HepG2 (cell line): Measurements from ENCODE around the gene CCSER2. TPM values are rescaled to one million over a fixed set of nuclear protein-coding genes. Genes with fewer than 3 reads are reported as not detected.

Experiments used
- ATAC-seq: fragments of 200-7000 bp; cut with Tn5 transposase; 3 replicates; pipeline ENCODE4 v1.9.1; 2020; ENCODE audit warnings: mild to moderate bottlenecking, moderate library complexity
- BruUV-seq: library from RNA; stranded (reverse); fragments of 400-500 nt; replicated peaks from 2 replicates; lab custom pipeline; 2021; lab: Mats Ljungman, UMichigan
- CTCF ChIA-PET: fragments of 300-600 bp; formaldehyde crosslinking; extraction: SDS; loops from one replicate; lab custom pipeline; 2021; ENCODE audit warnings: low total read pairs, inconsistent platforms, low intra/inter-chr PET ratio; lab: Yijun Ruan, JAX
- POLR2A ChIA-PET: fragments of 350-600 bp; sonication (Branson Sonifier 250); formaldehyde crosslinking; loops from one replicate; lab custom pipeline; 2020; ENCODE audit warnings: antibody characterized with exemption, inconsistent platforms; lab: Yijun Ruan, JAX
- DNase-seq: peaks from one replicate; pipeline ENCODE4 v3.0.0-alpha.2; 2015; ENCODE audit warnings: low spot score
- FAIRE-seq: peaks from 3 replicates; lab custom pipeline; 2011; peaks lifted over from hg19 to GRCh38; lab: Jason Lieb, UNC
- H2AFZ ChIP-seq: one replicate; pipeline ENCODE4 v1.6.1; 2011; ENCODE audit warnings: low read length, inconsistent platforms
- H3K27ac ChIP-seq: fragments of 300-600 bp; 3 replicates; pipeline ENCODE4 v1.8.0; 2011; ENCODE audit warnings: mixed run types, mild to moderate bottlenecking, mixed read lengths, low read length, inconsistent platforms; ENCODE audit not compliant: insufficient read depth; ENCODE audit errors: extremely low read length
- H3K27me3 ChIP-seq, 2 experiments: fragments of 200-600 bp in 1 of 2; 2 replicates in 1 of 2; 3 replicates in 1 of 2; pipeline versions ENCODE4 v1.6.0 to v1.8.0; 2011; ENCODE audit warnings: low read length in 2 of 2, mild to moderate bottlenecking in 2 of 2, moderate library complexity in 2 of 2, inconsistent platforms in 1 of 2; ENCODE audit not compliant: insufficient read depth in 2 of 2, control insufficient read depth in 1 of 2
- H3K36me3 ChIP-seq, 2 experiments: fragments of 200-600 bp in 1 of 2; replicated peaks in 1 of 2; 2 replicates in 1 of 2; 3 replicates in 1 of 2; pipeline versions ENCODE4 v1.5.1 to v1.8.0; 2011; ENCODE audit warnings: low read length in 2 of 2, inconsistent platforms in 1 of 2; ENCODE audit not compliant: insufficient read depth in 2 of 2, control insufficient read depth in 1 of 2
- H3K4me1 ChIP-seq: 2 replicates; pipeline ENCODE4 v1.5.1; 2012; ENCODE audit warnings: low read length, inconsistent platforms; ENCODE audit not compliant: insufficient read depth
- H3K4me2 ChIP-seq: 2 replicates; pipeline ENCODE4 v1.6.0; 2011; ENCODE audit warnings: low read depth, low read length, inconsistent platforms
- H3K4me3 ChIP-seq, 3 experiments: fragments of 200-600 bp in 1 of 3; sonication (generic), shearing (Covaris generic) in 1 of 3; replicated peaks in 1 of 3; 2 replicates each; pipeline ENCODE4 v1.5.1; 2011 to 2016; ENCODE audit warnings: low read length in 3 of 3, inconsistent platforms in 2 of 3, low read depth in 2 of 3, mild to moderate bottlenecking in 2 of 3, control low read depth in 1 of 3, mixed read lengths in 1 of 3; ENCODE audit not compliant: insufficient read depth in 1 of 3
- H3K79me2 ChIP-seq: one replicate; pipeline ENCODE4 v1.6.1; 2011; ENCODE audit warnings: low read length, inconsistent platforms; ENCODE audit not compliant: insufficient read depth
- H3K9ac ChIP-seq: 2 replicates; pipeline ENCODE4 v1.6.0; 2011; ENCODE audit warnings: mild to moderate bottlenecking, low read depth, low read length, inconsistent platforms; ENCODE audit not compliant: insufficient read depth
- H3K9me3 ChIP-seq: 2 replicates; pipeline ENCODE4 v1.5.1; 2012; ENCODE audit warnings: mild to moderate bottlenecking, low read length
- H4K20me1 ChIP-seq: 2 replicates; pipeline ENCODE4 v1.6.0; 2011; ENCODE audit warnings: inconsistent platforms, mild to moderate bottlenecking, low read length, moderate library complexity; ENCODE audit not compliant: insufficient read depth
- CEBPB ChIP-seq: IDR thresholded peaks from 2 replicates; pipeline ENCODE4 v1.6.1; 2011; ENCODE audit warnings: low read depth, low read length, improper control_type of control experiment, borderline replicate concordance
- CEBPG ChIP-seq: IDR thresholded peaks from 2 replicates; pipeline ENCODE4 v1.6.1; 2016
- CREB1 ChIP-seq, 2 experiments: fragments of 450-650 bp in 1 of 2; IDR thresholded peaks; 2 replicates each; pipeline ENCODE4 v1.6.1; 2016 to 2017; ENCODE audit warnings: control low read depth in 1 of 2, mild to moderate bottlenecking in 1 of 2, missing compliant biosample characterization in 1 of 2, missing genetic modification characterization in 1 of 2
- CTCF ChIP-seq: sonication (generic); formaldehyde crosslinking; IDR thresholded peaks from 2 replicates; pipeline ENCODE4 v1.5.0; 2020; ENCODE audit warnings: mild to moderate bottlenecking, missing genetic modification reagents, moderate library complexity
- FIP1L1 ChIP-seq: fragments of 200-400 bp; formaldehyde crosslinking; IDR thresholded peaks from 2 replicates; pipeline ENCODE4 v1.6.1; 2018; ENCODE audit warnings: low read depth, mild to moderate bottlenecking, low read length, moderate library complexity, borderline replicate concordance; ENCODE audit not compliant: insufficient read depth
- KDM5A ChIP-seq: fragments of 200-600 bp; sonication (generic); IDR thresholded peaks from 2 replicates; pipeline ENCODE4 v1.7.0; 2018; ENCODE audit warnings: antibody characterized with exemption, mild to moderate bottlenecking, low read length, borderline replicate concordance
- MAFK ChIP-seq, 2 experiments: IDR thresholded peaks in 1 of 2; conservative IDR thresholded peaks in 1 of 2; 2 replicates each; pipeline ENCODE4 v1.6.1; 2011; ENCODE audit warnings: improper control_type of control experiment in 2 of 2, low read length in 2 of 2
- NCOA2 ChIP-seq: sonication (generic); formaldehyde crosslinking; IDR thresholded peaks from 2 replicates; pipeline ENCODE4 v1.8.0; 2022; ENCODE audit warnings: inconsistent platforms
- NR1H2 ChIP-seq: sonication (generic); formaldehyde crosslinking; IDR thresholded peaks from 2 replicates; pipeline ENCODE4 v1.8.1; 2022; ENCODE audit warnings: low read depth, missing genetic modification reagents, borderline replicate concordance
- NR2F2 ChIP-seq: IDR thresholded peaks from 2 replicates; pipeline ENCODE4 v1.6.1; 2012; ENCODE audit warnings: low read depth, inconsistent platforms, borderline replicate concordance
- PRMT3 ChIP-seq: sonication (generic); formaldehyde crosslinking; IDR thresholded peaks from 2 replicates; pipeline ENCODE4 v1.8.1; 2022; ENCODE audit warnings: low read depth, mild to moderate bottlenecking, moderate library complexity, missing genetic modification reagents, borderline replicate concordance
- RAD21 ChIP-seq: fragments of 450-650 bp; formaldehyde crosslinking; IDR thresholded peaks from 2 replicates; pipeline ENCODE4 v1.5.0; 2020; ENCODE audit warnings: mild to moderate bottlenecking
- REL ChIP-seq: sonication (generic); formaldehyde crosslinking; conservative IDR thresholded peaks from 2 replicates; pipeline ENCODE4 v1.8.0; 2022; ENCODE audit warnings: mild to moderate bottlenecking, missing genetic modification reagents, moderate library complexity
- RNF2 ChIP-seq: fragments of 450-650 bp; conservative IDR thresholded peaks from 2 replicates; pipeline ENCODE4 v1.6.1; 2016; ENCODE audit warnings: low read depth
- SIN3B ChIP-seq: fragments of 150-350 bp; IDR thresholded peaks from 2 replicates; pipeline ENCODE4 v1.6.1; 2014; ENCODE audit warnings: low read length
- SMC3 ChIP-seq: IDR thresholded peaks from 2 replicates; pipeline ENCODE4 v1.6.1; 2011; ENCODE audit warnings: low read length, improper control_type of control experiment
- STAG1 ChIP-seq: sonication (generic); formaldehyde crosslinking; IDR thresholded peaks from 2 replicates; pipeline ENCODE4 v1.4.0; 2020; ENCODE audit warnings: missing genetic modification reagents
- TEAD3 ChIP-seq: optimal IDR thresholded peaks from 2 replicates; pipeline ENCODE3; 2016; ENCODE audit warnings: borderline replicate concordance
- ZMYM2 ChIP-seq: sonication (generic); formaldehyde crosslinking; IDR thresholded peaks from 2 replicates; pipeline ENCODE4 v1.8.0; 2022; ENCODE audit warnings: mild to moderate bottlenecking, missing genetic modification reagents
- ZNF430 ChIP-seq: sonication (generic); formaldehyde crosslinking; IDR thresholded peaks from 2 replicates; pipeline ENCODE4 v1.9.0; 2021; ENCODE audit warnings: mild to moderate bottlenecking, missing genetic modification reagents
- ZNF501 ChIP-seq: sonication (generic); formaldehyde crosslinking; IDR thresholded peaks from 2 replicates; pipeline ENCODE4 v1.5.1; 2020; ENCODE audit warnings: mild to moderate bottlenecking, moderate library complexity, missing genetic modification reagents
- ZSCAN31 ChIP-seq: sonication (generic); formaldehyde crosslinking; IDR thresholded peaks from 2 replicates; pipeline ENCODE4 v1.5.0; 2020; ENCODE audit warnings: low read depth, mild to moderate bottlenecking, missing genetic modification reagents
- WGBS: methylation state at CpG from one replicate; pipeline ENCODE4 v1.1.6; 2017; ENCODE audit warnings: low lambda C conversion rate; 5-methylcytosine and 5-hydroxymethylcytosine counted together
- in situ Hi-C: cut with HindIII; loops from 2 replicates; pipeline ENCODE4 v1.10.0; 2017; ENCODE audit warnings: low pct_unique_long_range_greater_than_20kb; ENCODE audit not compliant: extremely low pct_ligation_motif_present
- intact Hi-C: fragments of 100-400 bp; cut with micrococcal nuclease; formaldehyde crosslinking; loops from one replicate; pipeline ENCODE4 v1.10.0; 2022; ENCODE audit not compliant: unreplicated experiment
- polyA plus RNA-seq, 8 experiments: library from polyadenylated mRNA; depleted of rRNA in 3 of 8; stranded (reverse) in 7 of 8; unstranded in 1 of 8; fragments of >200 nt; fragmentation: Illumina TruSeq in 4 of 8; extraction: Trizol in 4 of 8; gene quantifications; 2 replicates each; pipeline versions ENCODE4 v1.2.1 to v1.2.3, GENCODE V29; 2011 to 2016; ENCODE audit warnings: low read depth in 4 of 8, missing spikeins in 1 of 8, mixed read lengths in 1 of 8; ENCODE audit not compliant: insufficient read depth in 1 of 8
- total RNA-seq, 5 experiments: library from RNA; depleted of rRNA; stranded (reverse); fragments of >200 nt; fragmentation: Illumina TruSeq; extraction: Trizol; gene quantifications; 2 replicates each; pipeline ENCODE4 v1.2.3, GENCODE V29; 2016; ENCODE audit warnings: low read depth in 1 of 5
- TF ChIP-seq, protein P1 (sequence below): IDR thresholded peaks from 2 replicates; pipeline ENCODE4 v1.6.1; 2016; ENCODE audit warnings: low read depth

The CCSER2 gene
- total and polyA plus RNA-seq, 2 of the 13 experiments (the other 11 are each of a cell fraction or from before 2014, with no cell fraction given): 13.3 to 17.2 TPM

GRCh38 chr10:84537447-84537931 lies 209.1 kb downstream of the CCSER2 start:
- Histone ChIP-seq H3K9ac (no peak overlapping the region), H2AFZ (no peak overlapping the region), H3K36me3 (no peaks in the 10 kb centered on the region), H3K9me3 (no peaks in the 10 kb centered on the region), H3K4me2 (peak overlapping the region; percentile 70), H4K20me1 (no peaks in the 10 kb centered on the region), H3K27me3 (peaks cover 0 to 5% of the 10 kb centered on the region in 2 experiments; a peak in 1 of 5 replicates), H3K4me3 (peak overlapping the region in 2 of 3 experiments; percentile 9 to 44; a peak in 2 of 6 replicates), H3K79me2 (no peaks in the 10 kb centered on the region), H3K4me1 (peaks cover 51% of the 10 kb centered on the region), H3K27ac (peak overlapping the region; percentile 24)
- peak; percentile 66 for FAIRE-seq
- intact Hi-C loops (loop anchor here (1.0 to 10.0 kb wide), 4 partner anchors 107 to 403 kb away; partner anchors contain the start of gene GHITM), in situ Hi-C loops (loop anchor here (10.0 kb wide), 1 partner anchor 103 kb away; no protein-coding TSS in a partner anchor)
- WGBS: 3% methylated on average over 8 of the region's 8 CpGs
- DNase-seq: peak; percentile 49
- ChIA-PET POLR2A (interaction anchor here (0.7 to 1.5 kb wide), 2 partner anchors 13 to 108 kb away, joined by 3 to 6 read pairs; no protein-coding TSS in a partner anchor), CTCF (interaction anchor here (0.9 to 5.8 kb wide), 4 partner anchors 107 to 273 kb away, joined by 3 to 77 read pairs (median 21); no protein-coding TSS in a partner anchor)
- TF ChIP-seq KDM5A (peak; percentile 40; the same call in 1 of the 2 replicates), ZSCAN31 (CRISPR knock-in tag) (no peak), CEBPG (peak; percentile 55), CTCF (CRISPR knock-in tag) (peak; percentile 84), NR1H2 (CRISPR knock-in tag) (no peak), ZNF501 (peak; percentile 38; the same call in 1 of the 2 replicates), NCOA2 (CRISPR knock-in tag) (peak; percentile 13; the same call in 1 of the 2 replicates), STAG1 (CRISPR knock-in tag) (peak; percentile 90), ZMYM2 (0 out of 2 replicates have a peak, but pooled peaks have one; percentile 35), NR2F2 (no peak), REL (CRISPR knock-in tag) (no peak), TEAD3 (CRISPR knock-in tag) (no peak), SIN3B (0 out of 2 replicates have a peak, but pooled peaks have one; percentile 43), FIP1L1 (no peak), CEBPB (peak; percentile 75), RAD21 (CRISPR knock-in tag) (peak; percentile 80), CREB1 (IDR thresholded peaks at IDR 0.05) (no peak), CREB1 (CRISPR knock-in tag; IDR thresholded peaks at IDR 0.05) (0 out of 2 replicates have a peak, but pooled peaks have one; percentile 17), MAFK (conservative IDR thresholded peaks at IDR 0.05 in 1 of 2, IDR thresholded peaks at IDR 0.05 in 1 of 2; ENCODE audit: low read length in 2 of 2) (no peak), PRMT3 (CRISPR knock-in tag) (0 out of 2 replicates have a peak, but pooled peaks have one; percentile 12), RNF2 (no peak), SMC3 (peak; percentile 88), ZNF430 (CRISPR knock-in tag) (0 out of 2 replicates have a peak, but pooled peaks have one; percentile 30)
- TF ChIP-seq, protein P1, sequence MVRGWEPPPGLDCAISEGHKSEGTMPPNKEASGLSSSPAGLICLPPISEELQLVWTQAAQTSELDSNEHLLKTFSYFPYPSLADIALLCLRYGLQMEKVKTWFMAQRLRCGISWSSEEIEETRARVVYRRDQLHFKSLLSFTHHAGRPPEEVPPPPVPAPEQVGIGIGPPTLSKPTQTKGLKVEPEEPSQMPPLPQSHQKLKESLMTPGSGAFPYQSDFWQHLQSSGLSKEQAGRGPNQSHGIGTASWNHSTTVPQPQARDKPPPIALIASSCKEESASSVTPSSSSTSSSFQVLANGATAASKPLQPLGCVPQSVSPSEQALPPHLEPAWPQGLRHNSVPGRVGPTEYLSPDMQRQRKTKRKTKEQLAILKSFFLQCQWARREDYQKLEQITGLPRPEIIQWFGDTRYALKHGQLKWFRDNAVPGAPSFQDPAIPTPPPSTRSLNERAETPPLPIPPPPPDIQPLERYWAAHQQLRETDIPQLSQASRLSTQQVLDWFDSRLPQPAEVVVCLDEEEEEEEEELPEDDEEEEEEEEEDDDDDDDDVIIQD (CRISPR knock-in tag): 0 out of 2 replicates have a peak, but pooled peaks have one; percentile 2
- no TSS peak for BruUV-seq
- peak; percentile 62 for ATAC-seq
